Stimulated activated naive CD4-positive, alpha-beta T cell (primary cell): ENCODE data around the gene SIMC1.

Experiments used
- DNase-seq, 6 experiments: peaks; one replicate each; lab custom pipeline; 2025; lab: John Stamatoyannopoulos, UW

SIMC1 gene

GRCh38 chr5:176387384-176387925 lies 149.2 kb downstream of the SIMC1 start:
- no peak for DNase-seq

GRCh38 chr5:176388003-176388443 lies 149.8 kb downstream of the SIMC1 start:
- no peak for DNase-seq

GRCh38 chr5:176388444-176389134 lies 150.4 kb downstream of the SIMC1 start, which contains the start of the genes HIGD2A and NOP16:
Gene HIGD2A (plus strand): TSS chr5:176388751. CDS start chr5:176388820, 69 bp downstream.
Gene NOP16 (minus strand): TSS chr5:176388598. CDS start chr5:176388539, 59 bp downstream.
- DNase-seq: peak; percentile 95 to 100 (median 98)

GRCh38 chr5:176389135-176390123 lies 151.2 kb downstream of the SIMC1 start:
- peak in 1 of 6 experiments; percentile 79 for DNase-seq

GRCh38 chr5:176391479-176391878 lies 153.3 kb downstream of the SIMC1 start:
- no peak for DNase-seq

- no peak for DNase-seq
Measured at GRCh38 chr5:176391999-176392398, 153.8 kb downstream of the SIMC1 start.

GRCh38 chr5:176392526-176392925 lies 154.3 kb downstream of the SIMC1 start:
- no peak for DNase-seq

- no peak for DNase-seq
Measured at GRCh38 chr5:176394096-176394495, 155.9 kb downstream of the SIMC1 start.

GRCh38 chr5:176394881-176395675 lies 156.9 kb downstream of the SIMC1 start:
- no peak for DNase-seq
